ENCODE measurements around the gene CCDC171.

The CCDC171 gene

DNA sequence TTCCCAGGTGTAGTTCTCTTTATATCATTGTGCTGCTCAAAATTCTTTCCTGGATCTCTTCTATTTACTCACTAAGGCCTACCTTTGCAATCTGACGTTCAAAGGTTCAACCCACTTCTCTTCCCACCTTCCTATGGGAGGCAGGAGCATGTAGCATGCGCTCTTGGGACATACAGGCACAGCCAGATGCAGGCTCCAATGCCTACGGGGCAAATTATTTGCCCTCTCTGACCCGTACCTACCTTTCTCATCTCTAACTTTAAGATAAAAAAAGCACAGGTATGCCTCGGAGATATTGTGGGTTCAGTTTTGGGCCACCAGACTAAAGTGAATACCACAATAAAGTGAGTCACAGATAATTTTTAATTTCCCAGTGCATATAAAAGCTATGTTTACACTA, 460.5 kb downstream of the CCDC171 start:
- DNase-seq (ENCODE audit: low spot score), result no peak
- no peak for TF ChIP-seq CTCF (IDR thresholded peaks at IDR 0.05; ENCODE audit: extremely low read depth, insufficient read depth, missing control alignments)
- in situ Hi-C loops (cut with MboI; ENCODE audit: low pct_unique_long_range_greater_than_20kb, low sequenced_read_pairs, unreplicated experiment), result no loop called here

GRCh38 chr9:16013826-16014225, 461.0 kb downstream of the CCDC171 start:
- no peak for DNase-seq (ENCODE audit: low spot score)
- no peak for TF ChIP-seq CTCF (IDR thresholded peaks at IDR 0.05; ENCODE audit: extremely low read depth, insufficient read depth, missing control alignments)
- in situ Hi-C loops (cut with MboI; ENCODE audit: low pct_unique_long_range_greater_than_20kb, low sequenced_read_pairs, unreplicated experiment), result no loop called here

DNA sequence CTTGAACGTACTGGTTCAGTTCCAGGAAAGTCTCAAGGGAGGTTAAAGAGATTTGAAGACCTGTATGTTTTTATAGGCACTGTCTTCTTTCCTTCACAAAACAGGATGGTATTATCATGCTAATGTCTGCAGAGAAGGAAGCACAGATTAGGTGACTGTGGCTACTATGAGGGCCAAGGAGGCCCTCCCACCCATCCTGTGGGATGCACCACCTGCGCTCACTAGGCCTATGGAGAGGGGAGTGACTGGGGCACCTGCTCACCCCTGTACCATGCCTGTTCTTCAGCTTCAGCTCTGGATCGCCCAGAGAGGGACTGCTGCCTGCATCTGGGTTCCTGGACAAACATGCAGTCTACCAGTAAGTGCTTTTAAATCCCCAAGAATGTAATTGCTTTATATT, 469.4 kb downstream of the CCDC171 start:
- DNase-seq (ENCODE audit: low spot score), result no peak
- in situ Hi-C loops (cut with MboI; ENCODE audit: low pct_unique_long_range_greater_than_20kb, low sequenced_read_pairs, unreplicated experiment), result no loop called here
- TF ChIP-seq CTCF (IDR thresholded peaks at IDR 0.05; ENCODE audit: extremely low read depth, insufficient read depth, missing control alignments), result no peak

DNA sequence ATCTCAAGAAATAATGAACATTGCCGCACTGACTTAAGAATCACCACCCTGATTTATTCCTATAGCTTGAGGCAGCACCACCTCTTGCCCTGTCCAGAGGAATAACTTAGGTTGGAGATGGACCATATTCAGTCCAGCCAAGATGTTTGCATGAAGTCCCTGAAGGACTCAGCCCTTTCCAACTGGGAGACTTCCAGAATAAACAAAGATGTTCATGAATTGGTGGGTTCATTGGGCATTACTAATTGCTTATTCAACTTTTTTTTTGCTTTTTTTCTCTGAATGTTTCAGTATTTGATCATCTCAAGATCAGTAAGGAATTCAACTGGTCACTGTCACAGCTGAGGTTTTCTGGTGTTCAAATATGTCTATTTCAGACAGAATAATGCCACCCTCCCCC, 470.6 kb downstream of the CCDC171 start:
- in situ Hi-C loops (cut with MboI; ENCODE audit: low pct_unique_long_range_greater_than_20kb, low sequenced_read_pairs, unreplicated experiment), result no loop called here

More for the DNA sequence above, 470.6 kb downstream of the CCDC171 start:
- no peak for DNase-seq (ENCODE audit: low spot score)
- TF ChIP-seq CTCF (IDR thresholded peaks at IDR 0.05; ENCODE audit: extremely low read depth, insufficient read depth, missing control alignments), result no peak

Data from GM13977 (cell line).